Esophagus muscularis mucosa (tissue), 4 donors: ENCODE measurements around the gene RNF130. TPM values are rescaled to one million over a fixed set of nuclear protein-coding genes. Genes with fewer than 3 reads are reported as not detected.

Source experiments
- DNase-seq: peaks from one replicate; pipeline ENCODE4 v3.0.0-alpha.2; 2017; ENCODE audit errors: extremely low spot score
- H3K27ac ChIP-seq, 4 donors: fragments of 200-600 bp; sonication (generic); replicated peaks in 1 of 4; 1 replicate in 3 of 4; 2 replicates in 1 of 4; pipeline ENCODE4 v1.5.1; 2016 to 2019; ENCODE audit warnings: mild to moderate bottlenecking in 1 of 4
- H3K27me3 ChIP-seq, 4 donors: fragments of 200-600 bp; sonication (generic); one replicate each; pipeline versions ENCODE4 v1.5.1 to v1.6.0; 2016 to 2019
- H3K36me3 ChIP-seq, 4 donors: fragments of 200-600 bp; sonication (generic); one replicate each; pipeline ENCODE4 v1.5.1; 2016 to 2019
- H3K4me1 ChIP-seq, 4 donors: fragments of 200-600 bp; sonication (generic); one replicate each; pipeline ENCODE4 v1.5.1; 2016 to 2019
- H3K4me3 ChIP-seq, 4 donors: fragments of 200-600 bp; sonication (generic); 1 replicate in 2 of 4; 2 replicates in 2 of 4; pipeline ENCODE4 v1.5.1; 2016 to 2019; ENCODE audit warnings: mild to moderate bottlenecking in 4 of 4, moderate library complexity in 1 of 4
- H3K9me3 ChIP-seq, 4 donors: fragments of 200-600 bp; sonication (generic); 1 replicate in 3 of 4; 2 replicates in 1 of 4; pipeline ENCODE4 v1.5.1; 2016 to 2019
- CTCF ChIP-seq, 3 experiments: fragments of 200-600 bp in 2 of 3; fragments of 450-650 bp in 1 of 3; sonication (generic) in 2 of 3; IDR thresholded peaks; one replicate each; pipeline ENCODE4 v1.5.1; 2017 to 2019; ENCODE audit warnings: antibody characterized with exemption in 3 of 3, mild to moderate bottlenecking in 2 of 3, moderate library complexity in 1 of 3
- EP300 ChIP-seq: sonication (generic); formaldehyde crosslinking; IDR thresholded peaks from one replicate; pipeline ENCODE4 v1.6.1; 2017; ENCODE audit warnings: antibody characterized with exemption
- POLR2A ChIP-seq: fragments of 450-650 bp; IDR thresholded peaks from one replicate; pipeline ENCODE4 v1.6.1; 2017; ENCODE audit warnings: antibody characterized with exemption, moderate library complexity, mild to moderate bottlenecking, low read depth
- POLR2AphosphoS5 ChIP-seq, 2 donors: sonication (generic); formaldehyde crosslinking; IDR thresholded peaks; one replicate each; pipeline ENCODE4 v1.6.1; 2017; ENCODE audit warnings: antibody characterized with exemption in 2 of 2
- WGBS: methylation state at CpG from one replicate; pipeline ENCODE4 v1.1.5; 2018; 5-methylcytosine and 5-hydroxymethylcytosine counted together
- intact Hi-C: fragments of 100-400 bp; cut with DNase I; formaldehyde crosslinking; loops from one replicate; pipeline ENCODE4 v1.15.1; 2023
- total RNA-seq, 4 donors: library from RNA; depleted of rRNA; stranded (reverse); fragments of >200 nt; gene quantifications; one replicate each; pipeline versions ENCODE4 v1.1.0 to v1.2.1, GENCODE V29; 2016

RNF130 gene
- total RNA-seq, 4 donors from 2014 or later, result 98.4 to 136 (median 108) TPM

- no peak for DNase-seq
- Histone ChIP-seq H3K4me1 (no peaks in the 10 kb centered on the region), H3K9me3 (no peaks in the 10 kb centered on the region), H3K36me3 (no peaks in the 10 kb centered on the region), H3K4me3 (no peak overlapping the region), H3K27ac (no peak overlapping the region), H3K27me3 (peaks cover 0 to 43% (median 0%) of the 10 kb centered on the region in 4 donors)
- intact Hi-C loops, result no loop called here
- TF ChIP-seq EP300, result no peak
- WGBS, result no CpG with 5 or more reads among the region's 14 CpGs
These were observed 46.8 kb upstream of the RNF130 start for GRCh38 chr5:180118391-180118791.

GRCh38 chr5:180117000-180117725 lies 45.6 kb upstream of the RNF130 start:
- intact Hi-C loops, result no loop called here
- Histone ChIP-seq H3K4me3 (no peak overlapping the region), H3K4me1 (no peaks in the 10 kb centered on the region)

GRCh38 chr5:180116077-180116999 lies 44.8 kb upstream of the RNF130 start:
- TF ChIP-seq EP300 (no peak), POLR2AphosphoS5 (IDR thresholded peaks at IDR 0.05) (no peak), CTCF (IDR thresholded peaks at IDR 0.05) (no peak), POLR2A (no peak)
- intact Hi-C loops, result no loop called here
- no peaks in the 10 kb centered on the region for H3K4me1 ChIP-seq
- no peak overlapping the region for H3K27ac ChIP-seq
- H3K4me3 ChIP-seq, result no peak overlapping the region
- 88% methylated on average over 18 of the region's 31 CpGs for WGBS
- no peaks in the 10 kb centered on the region for H3K9me3 ChIP-seq
- DNase-seq, result no peak
- no peaks in the 10 kb centered on the region for H3K36me3 ChIP-seq
- H3K27me3 ChIP-seq, result peaks cover 0 to 42% (median 0%) of the 10 kb centered on the region in 4 donors

More at GRCh38 chr5:180117000-180117725, 45.6 kb upstream of the RNF130 start:
- H3K27me3 ChIP-seq, result peaks cover 0 to 45% (median 0%) of the 10 kb centered on the region in 4 donors
- no peak for DNase-seq
- TF ChIP-seq CTCF (IDR thresholded peaks at IDR 0.05), result no peak
- TF ChIP-seq POLR2A, result no peak
- TF ChIP-seq EP300, result no peak
- TF ChIP-seq POLR2AphosphoS5 (IDR thresholded peaks at IDR 0.05), result no peak
- 94% methylated on average over 5 of the region's 14 CpGs for WGBS
- no peak overlapping the region for H3K27ac ChIP-seq
- H3K9me3 ChIP-seq, result no peaks in the 10 kb centered on the region
- H3K36me3 ChIP-seq, result no peaks in the 10 kb centered on the region

GRCh38 chr5:180115326-180116076 lies 43.9 kb upstream of the RNF130 start:
- WGBS, result 85% methylated on average over 13 of the region's 14 CpGs
- DNase-seq, result no peak
- H3K27me3 ChIP-seq, result peaks cover 0 to 34% (median 0%) of the 10 kb centered on the region in 4 donors
- no peak overlapping the region for H3K27ac ChIP-seq
- no peaks in the 10 kb centered on the region for H3K4me1 ChIP-seq
- no peaks in the 10 kb centered on the region for H3K36me3 ChIP-seq
- H3K4me3 ChIP-seq, result no peak overlapping the region
- no peaks in the 10 kb centered on the region for H3K9me3 ChIP-seq
- TF ChIP-seq POLR2AphosphoS5 (IDR thresholded peaks at IDR 0.05) (no peak), EP300 (no peak), CTCF (IDR thresholded peaks at IDR 0.05) (no peak), POLR2A (no peak)
- intact Hi-C loops, result no loop called here
